CD8-positive, alpha-beta memory T cell (primary cell): ENCODE results near the gene GDPD1. TPM values are rescaled to one million over a fixed set of nuclear protein-coding genes. Genes with fewer than 3 reads are reported as not detected.
"Not testable (repeated sequence)": the region's sequence is repeated elsewhere in the genome, so short reads cannot be mapped to it uniquely, and the experiment has no call there.

Experiments used
- CTCF ChIA-PET: fragments of 350-600 bp; sonication (Branson Sonifier 250); formaldehyde crosslinking; loops from one replicate; lab custom pipeline; 2021; ENCODE audit warnings: antibody characterized with exemption; lab: Charles Lee
- POLR2A ChIA-PET: fragments of 350-600 bp; sonication (Branson Sonifier 250); formaldehyde crosslinking; loops from one replicate; lab custom pipeline; 2021; ENCODE audit warnings: antibody characterized with exemption; lab: Charles Lee
- DNase-seq, 5 donors: peaks; one replicate each; pipeline versions ENCODE4 v3.0.0 to v3.0.0-alpha.2; 2020 to 2022; ENCODE audit warnings: mixed read lengths in 1 of 5
- H3K27ac ChIP-seq: one replicate; pipeline ENCODE4 v1.7.0; 2013; ENCODE audit warnings: low read depth, mild to moderate bottlenecking, low read length, moderate library complexity
- H3K27me3 ChIP-seq: 2 replicates; pipeline ENCODE4 v1.7.0; 2013; ENCODE audit warnings: low read length, mild to moderate bottlenecking; ENCODE audit not compliant: insufficient read depth, poor library complexity, severe bottlenecking
- H3K36me3 ChIP-seq: 2 replicates; pipeline ENCODE4 v1.7.0; 2013; ENCODE audit warnings: mild to moderate bottlenecking, low read length, moderate library complexity; ENCODE audit not compliant: insufficient read depth
- H3K4me1 ChIP-seq: 2 replicates; pipeline ENCODE4 v1.7.0; 2013; ENCODE audit warnings: mild to moderate bottlenecking, low read length, moderate library complexity; ENCODE audit not compliant: insufficient read depth
- H3K4me3 ChIP-seq: 2 replicates; pipeline ENCODE4 v1.7.0; 2013; ENCODE audit warnings: mild to moderate bottlenecking, low read length
- H3K9me3 ChIP-seq: 2 replicates; pipeline ENCODE4 v1.7.0; 2013; ENCODE audit warnings: mild to moderate bottlenecking, low read length
- H3K27ac Mint-ChIP-seq, 8 donors: one replicate each; pipeline ENCODE4 v1.8.0; 2020 to 2021; ENCODE audit warnings: mixed read lengths in 8 of 8, mild to moderate bottlenecking in 6 of 8, inconsistent platforms in 3 of 8, moderate library complexity in 3 of 8
- H3K27me3 Mint-ChIP-seq, 2 donors: one replicate each; pipeline ENCODE4 v1.8.0; 2020 to 2021; ENCODE audit warnings: mixed read lengths in 2 of 2, mild to moderate bottlenecking in 1 of 2, moderate library complexity in 1 of 2
- H3K36me3 Mint-ChIP-seq, 3 donors: one replicate each; pipeline ENCODE4 v1.8.0; 2020 to 2021; ENCODE audit warnings: mixed read lengths in 3 of 3, inconsistent platforms in 1 of 3, mild to moderate bottlenecking in 1 of 3
- H3K4me1 Mint-ChIP-seq, 3 donors: one replicate each; pipeline ENCODE4 v1.8.0; 2020 to 2021; ENCODE audit warnings: mixed read lengths in 3 of 3, inconsistent platforms in 1 of 3, mild to moderate bottlenecking in 1 of 3
- H3K4me3 Mint-ChIP-seq, 7 donors: one replicate each; pipeline ENCODE4 v1.8.0; 2020 to 2021; ENCODE audit warnings: mixed read lengths in 7 of 7, mild to moderate bottlenecking in 6 of 7, moderate library complexity in 4 of 7, inconsistent platforms in 2 of 7
- H3K9me3 Mint-ChIP-seq, 5 donors: one replicate each; pipeline ENCODE4 v1.8.0; 2020 to 2022; ENCODE audit warnings: mixed read lengths in 5 of 5, mild to moderate bottlenecking in 3 of 5, moderate library complexity in 2 of 5, inconsistent platforms in 1 of 5
- polyA plus RNA-seq: library from polyadenylated mRNA; unstranded; fragments of 300-500 nt; fragmentation: Illumina TruSeq; gene quantifications from one replicate; pipeline ENCODE4 v1.2.3, GENCODE V29; 2021
- total RNA-seq, 2 experiments: library from RNA; stranded (reverse); gene quantifications; one replicate each; pipeline ENCODE4 v1.2.3, GENCODE V29; 2021

Gene GDPD1
- total and polyA plus RNA-seq, 3 experiments from 2014 or later: 2.1 to 2.6 (median 2.3) TPM

- Mint-ChIP-seq H3K4me1 (peaks cover 12 to 20% (median 16%) of the 10 kb centered on the region in 3 donors), H3K4me3 (peak overlapping the region; percentile 97 to 100 (median 99)), H3K36me3 (peaks cover 3 to 7% (median 3%) of the 10 kb centered on the region in 3 donors), H3K27ac (peak overlapping the region; percentile 75 to 100 (median 98)), H3K9me3 (no peaks in the 10 kb centered on the region), H3K27me3 (peaks cover 0 to 1% of the 10 kb centered on the region in 2 donors)
- no peak for DNase-seq
- H3K4me1 ChIP-seq: peaks cover 5% of the 10 kb centered on the region
- no peaks in the 10 kb centered on the region for H3K36me3 ChIP-seq
- H3K27ac ChIP-seq: no peak overlapping the region
- peak overlapping the region; percentile 100 for H3K4me3 ChIP-seq
- ChIA-PET POLR2A (interaction anchor here (0.8 to 1.6 kb wide), 3 partner anchors 10 to 113 kb away, joined by 3 to 12 read pairs (median 7); partner anchors contain the start of genes PRR11, SMG8 and TRIM37), CTCF (interaction anchor here (0.9 to 2.0 kb wide), 4 partner anchors 9 to 61 kb away, joined by 3 to 19 read pairs (median 5); partner anchors contain the start of gene SMG8)
- no peaks in the 10 kb centered on the region for H3K27me3 ChIP-seq
- H3K9me3 ChIP-seq: no peaks in the 10 kb centered on the region
Observed at GRCh38 chr17:59219992-59220327, 351 bp upstream of the GDPD1 start.

- Histone ChIP-seq H3K4me3 (peak overlapping the region; percentile 100), H3K27me3 (no peaks in the 10 kb centered on the region), H3K4me1 (peaks cover 5% of the 10 kb centered on the region), H3K27ac (peak overlapping the region; percentile 96), H3K9me3 (no peaks in the 10 kb centered on the region), H3K36me3 (no peaks in the 10 kb centered on the region)
- H3K9me3 Mint-ChIP-seq: no peaks in the 10 kb centered on the region
- H3K27me3 Mint-ChIP-seq: peaks cover 0 to 1% of the 10 kb centered on the region in 2 donors
- peaks cover 12 to 20% (median 16%) of the 10 kb centered on the region in 3 donors for H3K4me1 Mint-ChIP-seq
- peak overlapping the region; percentile 96 to 100 (median 98) for H3K27ac Mint-ChIP-seq
- peak overlapping the region; percentile 97 to 100 (median 99) for H3K4me3 Mint-ChIP-seq
- no peak for DNase-seq
- H3K36me3 Mint-ChIP-seq: peaks cover 3 to 7% (median 3%) of the 10 kb centered on the region in 3 donors
- POLR2A ChIA-PET: interaction anchor here (1.6 kb wide), 1 partner anchor 115 kb away, joined by 7 read pairs; the partner anchor contains the start of gene TRIM37
- CTCF ChIA-PET: interaction anchor here (1.9 to 2.0 kb wide), 2 partner anchors 10 to 20 kb away, joined by 7 to 19 read pairs; partner anchors contain the start of gene SMG8
Observed at GRCh38 chr17:59221159-59221847, 992 bp downstream of the GDPD1 start.

GRCh38 chr17:59223813-59224212, 3.5 kb downstream of the GDPD1 start:
- Histone ChIP-seq H3K4me3 (no peak overlapping the region), H3K27ac (no peak overlapping the region), H3K4me1 (peaks cover 5% of the 10 kb centered on the region), H3K27me3 (no peaks in the 10 kb centered on the region), H3K36me3 (no peaks in the 10 kb centered on the region), H3K9me3 (no peaks in the 10 kb centered on the region)
- no peak overlapping the region for H3K27ac Mint-ChIP-seq
- ChIA-PET POLR2A (no interaction called here), CTCF (no interaction called here)
- peaks cover 3 to 7% (median 3%) of the 10 kb centered on the region in 3 donors for H3K36me3 Mint-ChIP-seq
- peaks cover 0 to 1% of the 10 kb centered on the region in 2 donors for H3K27me3 Mint-ChIP-seq
- peak overlapping the region in 1 of 7 donors; percentile 69 for H3K4me3 Mint-ChIP-seq
- H3K4me1 Mint-ChIP-seq: peaks cover 12 to 20% (median 16%) of the 10 kb centered on the region in 3 donors
- no peaks in the 10 kb centered on the region for H3K9me3 Mint-ChIP-seq
- DNase-seq: no peak

DNA sequence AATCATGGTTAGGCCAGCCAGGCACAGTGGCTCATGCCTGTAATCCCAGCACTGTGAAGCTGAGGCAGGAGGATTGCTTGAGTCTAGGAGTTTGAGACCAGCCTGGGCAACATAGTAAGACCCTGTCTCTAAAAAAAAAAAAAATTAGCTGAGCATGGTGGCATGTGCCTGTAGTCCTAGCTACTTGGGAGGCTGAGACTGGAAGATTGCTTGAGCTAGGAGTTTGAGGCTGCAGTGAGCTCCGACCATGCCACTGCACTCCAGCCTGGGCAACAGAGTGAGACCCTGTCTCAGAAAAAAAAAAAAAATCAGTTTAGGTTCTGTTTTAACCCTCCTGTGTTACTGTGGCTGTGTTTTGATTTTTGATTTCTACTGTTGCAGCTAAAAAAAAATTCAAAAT, 8.3 kb downstream of the GDPD1 start:
- POLR2A ChIA-PET: interaction anchor here (0.7 kb wide), 1 partner anchor 39 kb away, joined by 3 read pairs; no protein-coding TSS in a partner anchor
- H3K27ac ChIP-seq, H3K36me3 Mint-ChIP-seq, H3K4me3 ChIP-seq, H3K27me3 Mint-ChIP-seq, H3K36me3 ChIP-seq, DNase-seq, H3K4me1 ChIP-seq, H3K9me3 Mint-ChIP-seq, CTCF ChIA-PET, H3K27ac Mint-ChIP-seq, H3K4me1 Mint-ChIP-seq, H3K27me3 ChIP-seq, H3K9me3 ChIP-seq, H3K4me3 Mint-ChIP-seq: not testable (repeated sequence)

GRCh38 chr17:59230764-59231163, 10.5 kb downstream of the GDPD1 start:
- H3K4me1 ChIP-seq: no peaks in the 10 kb centered on the region
- H3K4me3 Mint-ChIP-seq: no peak overlapping the region
- CTCF ChIA-PET: no interaction called here

GRCh38 chr17:59234631-59235030, 14.3 kb downstream of the GDPD1 start:
- POLR2A ChIA-PET: no interaction called here
- Mint-ChIP-seq H3K36me3 (no peaks in the 10 kb centered on the region), H3K27ac (no peak overlapping the region), H3K27me3 (no peaks in the 10 kb centered on the region), H3K4me3 (no peak overlapping the region), H3K9me3 (no peaks in the 10 kb centered on the region), H3K4me1 (no peaks in the 10 kb centered on the region)
- H3K4me3 ChIP-seq: no peak overlapping the region
- H3K27ac ChIP-seq: no peak overlapping the region
- H3K27me3 ChIP-seq: no peaks in the 10 kb centered on the region
- no peaks in the 10 kb centered on the region for H3K9me3 ChIP-seq
- CTCF ChIA-PET: no interaction called here
- H3K4me1 ChIP-seq: no peaks in the 10 kb centered on the region
- H3K36me3 ChIP-seq: no peaks in the 10 kb centered on the region
- no peak for DNase-seq

More at GRCh38 chr17:59230764-59231163, 10.5 kb downstream of the GDPD1 start:
- Histone ChIP-seq H3K27me3 (no peaks in the 10 kb centered on the region), H3K36me3 (no peaks in the 10 kb centered on the region), H3K27ac (no peak overlapping the region), H3K9me3 (no peaks in the 10 kb centered on the region), H3K4me3 (no peak overlapping the region)
- POLR2A ChIA-PET: no interaction called here
- DNase-seq: no peak
- Mint-ChIP-seq H3K9me3 (no peaks in the 10 kb centered on the region), H3K4me1 (no peaks in the 10 kb centered on the region), H3K27ac (no peak overlapping the region), H3K36me3 (no peaks in the 10 kb centered on the region), H3K27me3 (no peaks in the 10 kb centered on the region)

- H3K27me3 ChIP-seq: no peaks in the 10 kb centered on the region
- ChIA-PET CTCF (no interaction called here), POLR2A (no interaction called here)
- no peak overlapping the region for H3K4me3 Mint-ChIP-seq
- H3K36me3 Mint-ChIP-seq: no peaks in the 10 kb centered on the region
- H3K4me1 Mint-ChIP-seq: no peaks in the 10 kb centered on the region
- no peaks in the 10 kb centered on the region for H3K9me3 ChIP-seq
- H3K27me3 Mint-ChIP-seq: no peaks in the 10 kb centered on the region
- no peaks in the 10 kb centered on the region for H3K36me3 ChIP-seq
- H3K4me1 ChIP-seq: no peaks in the 10 kb centered on the region
- no peak overlapping the region for H3K27ac ChIP-seq
- H3K27ac Mint-ChIP-seq: no peak overlapping the region
- H3K9me3 Mint-ChIP-seq: no peaks in the 10 kb centered on the region
- H3K4me3 ChIP-seq: no peak overlapping the region
- DNase-seq: no peak
Observed at GRCh38 chr17:59238906-59239305, 18.6 kb downstream of the GDPD1 start.

DNA sequence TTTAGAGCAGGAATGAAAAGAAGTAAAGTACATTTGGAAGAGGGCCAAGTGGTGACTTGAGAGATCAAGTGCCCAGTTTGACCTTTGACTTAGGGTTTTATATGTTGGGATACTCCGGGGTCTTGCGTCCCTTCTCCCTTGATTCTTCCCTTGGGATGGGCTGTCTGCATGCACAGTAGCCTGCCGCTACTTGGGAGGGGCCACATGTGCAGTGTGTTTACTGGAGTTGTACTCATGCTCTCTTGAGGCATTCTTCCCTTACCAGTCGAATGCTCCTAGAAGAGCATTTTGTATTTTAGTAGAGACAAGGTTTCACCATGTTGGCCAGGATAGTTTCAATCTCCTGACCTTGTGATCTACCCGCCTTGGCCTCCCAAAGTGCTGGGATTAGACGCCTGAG, 23.8 kb downstream of the GDPD1 start:
- Mint-ChIP-seq H3K4me3 (no peak overlapping the region), H3K9me3 (no peaks in the 10 kb centered on the region), H3K27me3 (no peaks in the 10 kb centered on the region), H3K36me3 (peaks cover 0 to 15% (median 6%) of the 10 kb centered on the region in 3 donors), H3K4me1 (no peaks in the 10 kb centered on the region), H3K27ac (no peak overlapping the region)
- CTCF ChIA-PET: no interaction called here
- no peak for DNase-seq
- Histone ChIP-seq H3K4me3 (no peak overlapping the region), H3K36me3 (no peaks in the 10 kb centered on the region), H3K9me3 (no peaks in the 10 kb centered on the region), H3K27ac (no peak overlapping the region), H3K27me3 (no peaks in the 10 kb centered on the region), H3K4me1 (no peaks in the 10 kb centered on the region)
- POLR2A ChIA-PET: no interaction called here
